Measurements from ENCODE around the gene SLC49A3.

DNA sequence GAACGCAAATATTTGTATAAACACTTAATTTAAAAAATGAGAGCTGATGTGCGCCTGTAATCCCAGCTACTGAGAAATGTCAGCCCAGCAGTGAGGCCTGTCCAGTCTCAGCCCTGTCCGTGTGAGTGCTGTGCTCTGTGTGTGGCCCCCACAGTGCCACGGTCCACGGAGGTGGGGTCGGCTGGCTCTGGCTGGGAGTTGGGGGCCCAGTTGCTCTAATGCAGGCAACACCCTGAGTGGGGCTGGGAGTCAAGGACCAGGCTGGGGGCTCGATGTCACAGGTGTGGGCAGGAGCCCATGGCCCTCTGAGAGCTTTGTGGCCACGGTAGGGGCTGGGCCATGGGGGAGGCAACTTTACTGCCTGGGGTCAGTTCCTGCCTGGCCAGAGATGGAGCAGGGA lies 29.5 kb upstream of the SLC49A3 start:
- TF ChIP-seq, protein P1, sequence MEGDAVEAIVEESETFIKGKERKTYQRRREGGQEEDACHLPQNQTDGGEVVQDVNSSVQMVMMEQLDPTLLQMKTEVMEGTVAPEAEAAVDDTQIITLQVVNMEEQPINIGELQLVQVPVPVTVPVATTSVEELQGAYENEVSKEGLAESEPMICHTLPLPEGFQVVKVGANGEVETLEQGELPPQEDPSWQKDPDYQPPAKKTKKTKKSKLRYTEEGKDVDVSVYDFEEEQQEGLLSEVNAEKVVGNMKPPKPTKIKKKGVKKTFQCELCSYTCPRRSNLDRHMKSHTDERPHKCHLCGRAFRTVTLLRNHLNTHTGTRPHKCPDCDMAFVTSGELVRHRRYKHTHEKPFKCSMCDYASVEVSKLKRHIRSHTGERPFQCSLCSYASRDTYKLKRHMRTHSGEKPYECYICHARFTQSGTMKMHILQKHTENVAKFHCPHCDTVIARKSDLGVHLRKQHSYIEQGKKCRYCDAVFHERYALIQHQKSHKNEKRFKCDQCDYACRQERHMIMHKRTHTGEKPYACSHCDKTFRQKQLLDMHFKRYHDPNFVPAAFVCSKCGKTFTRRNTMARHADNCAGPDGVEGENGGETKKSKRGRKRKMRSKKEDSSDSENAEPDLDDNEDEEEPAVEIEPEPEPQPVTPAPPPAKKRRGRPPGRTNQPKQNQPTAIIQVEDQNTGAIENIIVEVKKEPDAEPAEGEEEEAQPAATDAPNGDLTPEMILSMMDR (IDR thresholded peaks at IDR 0.05), result no peak
- TF ChIP-seq POLR2A (IDR thresholded peaks at IDR 0.05) (no peak), POLR2AphosphoS5 (IDR thresholded peaks at IDR 0.05) (no peak)

Measured in breast epithelium (tissue), 3 donors.